Measurements from ENCODE around the gene NARF.

The NARF gene

GRCh38 chr17:82434216-82434565 is 24.4 kb upstream of the NARF start:
- no peak for DNase-seq

- DNase-seq: no peak
Measured at GRCh38 chr17:82435103-82435502, 23.4 kb upstream of the NARF start.

GRCh38 chr17:82435601-82436583 is 22.6 kb upstream of the NARF start:
- DNase-seq: no peak

- DNase-seq: no peak
Measured at GRCh38 chr17:82436601-82437324, 21.8 kb upstream of the NARF start.

GRCh38 chr17:82437325-82437668 is 21.2 kb upstream of the NARF start:
- DNase-seq: no peak

- no peak for DNase-seq
Measured at GRCh38 chr17:82438401-82439193, 19.9 kb upstream of the NARF start.

- DNase-seq: no peak
Measured at GRCh38 chr17:82439194-82439828, 19.2 kb upstream of the NARF start.

GRCh38 chr17:82439829-82440365 is 18.6 kb upstream of the NARF start:
- no peak for DNase-seq

- no peak for DNase-seq
Measured at GRCh38 chr17:82440469-82440981, 18.0 kb upstream of the NARF start.

GRCh38 chr17:82440991-82441627 is 17.4 kb upstream of the NARF start:
- no peak for DNase-seq

GRCh38 chr17:82441691-82442487 is 16.7 kb upstream of the NARF start:
- no peak for DNase-seq

- no peak for DNase-seq
Measured at GRCh38 chr17:82442643-82443464, 15.7 kb upstream of the NARF start.

- DNase-seq: no peak
Measured at GRCh38 chr17:82443465-82444283, 14.9 kb upstream of the NARF start.

GRCh38 chr17:82444284-82444893 is 14.2 kb upstream of the NARF start:
- no peak for DNase-seq

GRCh38 chr17:82444941-82445521 is 13.5 kb upstream of the NARF start:
- DNase-seq: no peak

- DNase-seq: no peak
Measured at GRCh38 chr17:82445542-82445941, 13.0 kb upstream of the NARF start.

- DNase-seq: no peak
Measured at GRCh38 chr17:82446124-82446523, 12.4 kb upstream of the NARF start.

GRCh38 chr17:82446649-82447048 is 11.9 kb upstream of the NARF start:
- DNase-seq: no peak
